Measurements from ENCODE around the gene XIRP1.

The XIRP1 gene

DNA sequence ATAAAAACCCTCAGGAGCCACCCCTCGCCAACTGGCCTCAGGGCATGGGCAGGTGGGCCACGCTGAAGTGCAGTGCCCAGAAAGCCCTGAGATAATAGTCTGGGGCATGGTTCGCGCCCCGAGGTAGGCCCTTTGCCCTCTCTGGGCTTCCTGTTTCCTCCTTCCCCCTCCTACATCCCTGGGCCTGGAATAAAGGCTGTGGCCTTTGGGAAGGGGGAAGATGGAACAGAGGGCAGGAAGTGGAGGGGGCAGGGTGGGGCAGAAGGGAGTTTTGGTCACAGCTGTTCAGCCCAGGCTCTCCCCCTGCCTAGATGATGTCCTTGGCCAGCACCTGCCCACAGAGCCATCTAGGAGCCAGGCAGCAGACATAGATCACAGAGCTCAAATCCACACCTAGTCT is 50.3 kb downstream of the XIRP1 start:
- DNase-seq (ENCODE audit: low read depth), result no peak

DNA sequence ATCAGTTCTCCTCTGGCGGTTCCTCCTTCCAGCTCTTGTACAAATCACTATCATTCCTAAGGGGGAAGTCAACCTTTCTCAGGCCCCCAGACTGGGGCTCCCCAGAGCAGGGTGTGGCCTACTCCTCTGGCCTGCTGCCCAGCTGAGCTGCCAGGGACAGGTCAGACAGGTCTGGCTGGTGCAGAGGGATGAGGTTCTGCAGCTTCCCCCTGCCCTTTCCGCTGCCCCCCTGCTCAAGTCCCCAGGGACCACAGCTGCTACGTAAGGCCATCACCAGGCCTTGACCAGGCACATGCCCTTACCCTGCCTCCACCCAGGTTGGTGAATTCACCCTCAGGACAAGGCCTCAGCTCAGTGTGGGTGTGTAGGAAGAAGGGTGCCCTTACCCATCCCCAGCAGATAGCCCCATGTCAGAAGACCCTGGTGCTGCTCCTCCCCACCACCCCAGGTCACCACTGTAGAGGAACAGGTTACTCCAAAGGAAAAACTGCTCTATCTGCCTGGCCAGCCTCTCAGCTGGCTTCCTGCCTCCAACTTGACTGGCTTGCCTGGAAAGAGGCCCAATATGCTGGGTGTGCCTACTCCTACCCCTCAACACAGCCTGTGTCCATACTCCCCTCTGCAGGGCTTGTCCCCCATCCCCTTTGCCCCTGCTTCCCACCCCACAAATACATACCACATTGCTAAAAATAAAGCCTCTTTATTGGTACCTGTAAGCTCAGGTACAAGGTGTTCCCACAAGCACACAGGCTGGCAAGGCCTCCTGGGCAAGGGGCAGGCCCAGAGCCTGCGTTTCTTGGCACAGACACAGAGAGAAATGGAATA is 51.0 kb downstream of the XIRP1 start:
- DNase-seq (ENCODE audit: low read depth), result no peak

DNA sequence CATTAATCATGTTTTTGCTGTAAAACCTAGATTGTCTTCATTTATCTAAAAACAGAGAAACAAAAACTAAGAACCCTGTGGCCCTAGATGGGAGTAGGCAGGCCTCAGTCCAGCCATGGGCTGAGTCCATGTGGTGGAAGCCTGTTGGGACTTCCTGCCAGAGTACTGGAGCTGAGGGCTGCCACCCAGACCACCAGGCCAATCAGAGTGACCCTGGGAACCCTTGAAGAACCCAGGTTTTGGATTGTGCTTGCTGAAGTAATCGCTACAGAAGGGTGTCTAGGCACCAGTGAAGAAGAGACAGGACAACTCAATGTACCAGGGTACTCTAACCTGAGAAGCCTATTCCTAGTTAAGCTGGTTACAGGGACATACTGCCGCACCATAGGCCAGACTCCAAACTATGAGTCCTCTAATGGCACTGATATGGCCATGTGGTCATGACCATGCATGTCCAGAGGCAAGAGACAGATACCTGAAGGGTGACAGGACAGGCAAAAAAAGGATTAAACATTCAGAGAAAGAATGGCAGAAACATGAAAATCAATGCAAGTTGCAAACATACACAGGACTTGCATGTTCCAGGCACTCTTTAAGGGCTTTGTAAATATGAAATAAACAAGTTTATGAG is 51.9 kb downstream of the XIRP1 start:
- no peak for DNase-seq (ENCODE audit: low read depth)

DNA sequence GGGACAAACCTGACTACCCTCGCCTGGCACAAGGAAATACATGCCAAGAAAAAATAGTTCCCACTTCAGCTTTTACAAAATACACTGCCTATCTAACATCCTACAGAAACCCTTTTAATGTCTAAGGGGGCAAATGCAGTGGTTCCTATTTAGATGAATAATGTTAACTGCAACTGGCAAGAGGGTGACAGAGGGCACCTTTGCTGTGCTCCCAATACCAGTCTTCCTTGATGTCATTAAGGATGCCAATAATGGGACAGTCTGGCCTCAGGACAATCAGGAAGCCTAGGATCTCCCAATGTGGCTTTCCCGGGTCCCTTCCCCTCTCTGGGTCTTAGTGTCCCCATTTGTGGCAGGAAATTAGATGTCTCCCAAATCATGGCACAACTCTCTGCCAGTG is 53.0 kb downstream of the XIRP1 start:
- DNase-seq (ENCODE audit: low read depth), result no peak

DNA sequence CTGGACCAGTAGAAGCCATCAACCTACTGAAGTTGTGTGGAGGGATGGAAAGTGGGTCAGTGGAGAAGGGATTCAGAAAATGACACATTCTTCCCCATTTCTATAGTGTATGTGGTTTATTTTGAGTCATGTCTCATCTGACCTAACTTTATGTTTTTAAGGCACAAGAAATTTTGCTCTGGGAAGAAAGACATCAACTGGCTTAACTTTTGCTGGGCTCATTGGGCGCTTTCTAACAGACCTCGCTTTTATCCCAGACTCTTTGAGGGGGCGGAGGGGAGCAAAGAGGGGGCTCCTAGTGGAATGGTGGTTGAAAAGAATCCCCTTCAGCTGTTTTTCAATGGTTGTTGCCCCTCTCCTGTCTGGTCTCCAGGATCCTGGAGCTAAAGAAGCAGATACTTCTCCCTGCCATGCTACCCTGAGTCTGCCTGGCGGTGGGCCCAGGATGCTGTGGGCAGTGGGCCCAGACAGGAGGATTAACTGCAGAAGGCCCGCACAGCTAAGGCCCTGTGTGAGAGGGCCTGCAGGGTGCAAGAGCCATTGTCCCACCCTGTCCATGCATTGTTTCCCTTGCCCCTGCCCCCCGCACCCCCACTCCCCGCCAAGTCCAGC is 53.5 kb downstream of the XIRP1 start:
- DNase-seq (ENCODE audit: low read depth), result no peak

DNA sequence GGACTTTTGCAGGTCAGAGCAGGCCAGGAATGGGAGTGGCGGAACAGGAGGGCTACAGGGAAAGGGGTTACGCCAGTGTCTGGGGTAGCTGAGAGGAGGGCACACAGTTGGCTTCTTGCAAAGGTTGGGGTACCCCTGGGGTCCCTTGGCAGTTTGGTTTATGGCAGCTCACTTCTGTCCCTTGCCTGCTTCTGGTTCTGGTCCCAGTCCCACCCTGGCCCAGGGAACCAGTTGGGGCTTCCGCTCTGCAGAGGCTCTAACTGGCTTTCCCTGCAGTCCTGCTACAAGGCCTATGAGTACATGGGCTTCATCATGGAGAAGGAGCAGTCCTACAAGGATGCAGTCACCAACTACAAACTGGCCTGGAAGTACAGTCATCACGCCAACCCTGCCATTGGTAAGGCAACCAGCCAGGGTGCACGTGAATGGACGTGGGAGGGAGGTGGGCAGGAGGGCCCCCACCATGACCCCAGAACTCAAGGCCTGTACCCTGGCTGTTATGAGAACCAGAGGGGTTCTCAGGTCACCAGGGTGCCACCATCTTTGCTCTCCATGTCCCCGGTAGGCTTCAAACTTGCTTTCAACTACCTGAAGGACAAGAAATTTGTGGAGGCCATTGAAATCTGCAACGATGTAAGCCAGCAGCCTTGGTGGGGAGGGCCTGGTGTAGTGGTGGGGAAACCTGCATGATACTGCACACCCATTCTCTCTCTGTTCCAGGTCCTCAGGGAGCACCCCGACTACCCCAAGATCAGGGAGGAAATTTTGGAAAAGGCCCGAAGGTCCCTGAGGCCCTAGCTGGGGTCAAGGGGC is 54.2 kb downstream of the XIRP1 start:
- no peak for DNase-seq (ENCODE audit: low read depth)

DNA sequence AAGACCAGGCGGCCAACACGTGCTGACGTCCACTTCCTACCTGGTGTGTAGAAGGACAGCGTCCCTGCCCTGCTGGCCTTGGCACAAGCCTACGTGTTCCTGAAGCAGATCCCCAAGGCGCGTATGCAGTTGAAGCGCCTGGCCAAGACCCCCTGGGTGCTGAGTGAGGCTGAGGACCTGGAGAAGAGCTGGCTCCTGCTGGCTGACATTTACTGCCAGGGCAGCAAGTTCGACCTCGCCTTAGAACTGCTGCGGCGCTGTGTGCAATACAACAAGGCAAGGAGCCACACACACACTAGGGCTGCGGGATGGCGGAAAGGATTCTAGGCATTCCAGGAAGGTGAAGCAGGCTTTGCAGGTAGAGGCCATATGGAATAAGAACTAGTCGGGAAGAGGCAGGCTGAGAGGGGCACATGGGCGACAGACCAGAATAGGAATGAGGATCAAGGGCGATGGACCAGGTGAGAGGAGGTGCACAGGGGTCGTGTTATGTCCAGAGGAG is 54.9 kb downstream of the XIRP1 start:
- no peak for DNase-seq (ENCODE audit: low read depth)

DNA sequence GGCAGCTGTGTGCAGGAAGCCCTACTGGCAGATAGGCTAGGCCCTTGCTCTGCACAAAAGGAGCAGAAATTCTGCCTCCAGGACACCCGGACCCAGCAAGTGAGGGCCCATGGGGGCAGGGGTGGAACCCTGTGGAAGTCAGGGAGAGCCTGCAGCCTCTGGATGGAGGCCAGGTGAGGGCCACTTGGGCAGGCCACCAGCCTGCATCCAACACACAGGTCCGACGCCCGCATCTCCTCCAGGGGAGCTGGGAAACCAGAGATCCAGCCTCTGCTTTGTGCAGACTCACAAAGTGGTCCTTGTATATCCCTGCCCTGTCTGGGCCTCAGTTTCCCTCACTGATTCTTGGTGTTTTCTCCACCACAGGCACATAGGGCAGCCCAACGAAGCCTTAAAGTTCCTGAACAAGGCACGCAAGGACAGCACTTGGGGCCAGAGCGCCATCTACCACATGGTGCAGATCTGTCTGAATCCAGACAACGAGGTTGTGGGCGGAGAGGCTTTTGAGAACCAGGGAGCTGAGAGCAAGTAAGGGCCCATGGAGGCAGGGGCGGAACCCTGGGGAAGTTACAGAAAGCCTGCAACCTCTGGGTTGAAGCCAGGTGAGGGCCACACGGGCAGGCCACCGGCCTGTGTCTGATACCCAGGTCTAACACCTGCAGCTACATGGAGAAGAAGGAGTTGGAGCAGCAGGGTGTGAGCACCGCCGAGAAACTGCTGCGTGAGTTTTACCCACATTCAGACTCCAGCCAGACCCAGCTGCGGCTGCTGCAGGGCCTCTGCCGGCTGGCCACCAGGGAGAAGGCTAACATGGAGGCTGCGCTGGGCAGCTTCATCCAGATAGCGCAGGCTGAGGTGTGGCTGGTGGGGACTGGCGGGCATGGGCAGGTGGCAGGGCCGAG is 55.6 kb downstream of the XIRP1 start:
- DNase-seq (ENCODE audit: low read depth), result no peak

DNA sequence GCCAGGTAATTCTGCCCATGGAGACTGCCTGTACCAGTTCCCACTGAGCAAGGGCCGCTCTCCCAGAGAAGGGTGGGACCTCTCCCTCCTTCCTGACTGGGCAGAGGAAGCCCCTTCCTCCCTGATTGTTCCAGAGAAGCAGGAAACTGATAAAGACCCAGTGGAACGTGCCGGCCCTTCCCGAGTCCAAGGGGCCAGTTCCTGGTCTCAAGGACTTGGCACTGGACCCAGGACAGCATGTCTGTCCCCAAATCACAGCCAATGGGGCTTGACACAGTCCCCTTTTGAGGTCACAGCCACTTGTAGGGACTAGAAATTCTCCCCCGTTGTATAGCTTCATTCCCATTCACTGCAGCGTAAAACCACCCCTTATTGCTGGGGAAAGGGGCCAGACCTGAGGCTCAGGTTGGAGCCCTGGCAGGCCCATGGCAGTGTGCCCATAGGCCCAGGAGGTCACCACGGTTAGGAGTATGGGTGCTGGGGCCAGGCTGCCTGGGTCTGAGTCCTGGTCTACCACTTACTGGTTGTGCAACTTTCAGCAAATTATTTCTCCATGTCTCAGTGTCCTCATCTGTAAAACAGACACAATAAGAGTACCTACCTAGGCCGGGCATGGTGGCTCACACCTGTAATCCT is 57.1 kb downstream of the XIRP1 start:
- no peak for DNase-seq (ENCODE audit: low read depth)

DNA sequence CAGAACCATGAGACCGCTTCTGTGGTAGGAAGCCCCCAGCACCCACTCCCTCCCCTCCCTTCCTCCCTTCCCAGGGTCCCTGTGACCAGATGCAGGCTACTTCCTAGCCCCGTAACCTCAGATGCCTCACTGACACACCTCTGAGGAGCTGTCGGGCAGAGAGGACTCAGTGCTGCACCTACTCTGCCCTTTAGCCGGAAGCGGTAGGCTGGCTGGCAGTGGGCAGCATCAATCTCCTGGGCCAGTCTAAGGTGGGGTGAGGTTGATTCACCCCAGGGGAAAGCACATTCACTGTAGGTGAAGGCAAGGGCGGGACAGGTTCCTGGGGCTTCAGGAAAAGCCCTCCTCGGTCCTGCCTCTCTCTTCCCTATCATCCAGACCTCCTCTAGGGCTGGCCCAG is 58.1 kb downstream of the XIRP1 start:
- DNase-seq (ENCODE audit: low read depth), result no peak

DNA sequence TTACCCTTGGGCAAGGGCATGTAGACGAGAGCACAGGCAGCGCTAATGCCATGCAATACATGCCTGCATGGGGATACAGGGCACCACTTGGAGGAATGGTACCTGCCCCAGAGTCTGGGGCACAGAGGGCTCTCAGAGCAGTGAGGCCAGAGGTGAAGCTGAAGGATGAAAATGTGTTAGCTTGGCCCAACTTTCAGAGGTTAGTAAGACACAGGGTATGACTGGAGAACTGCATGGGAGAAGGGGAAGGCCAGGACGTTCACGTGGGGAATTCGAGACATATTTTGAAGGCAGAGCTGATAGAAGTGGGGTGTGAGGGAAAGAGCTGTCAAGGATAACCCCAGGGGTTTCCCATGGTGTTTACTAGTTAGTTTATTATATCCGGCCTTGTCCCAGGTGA is 58.6 kb downstream of the XIRP1 start:
- DNase-seq (ENCODE audit: low read depth), result no peak
